Hippocampal formation (tissue), 2 donors: ENCODE data around the gene SLC4A8.
A peak's percentile ranks its signal among the peaks of the same experiment; 100 is the strongest.
"Not testable (repeated sequence)": the region's sequence is repeated elsewhere in the genome, so short reads cannot be mapped to it uniquely, and the experiment has no call there.

Experiments
- DNase-seq, 2 donors: peaks; one replicate each; lab custom pipeline; 2025; lab: John Stamatoyannopoulos, UW

SLC4A8 gene

DNA sequence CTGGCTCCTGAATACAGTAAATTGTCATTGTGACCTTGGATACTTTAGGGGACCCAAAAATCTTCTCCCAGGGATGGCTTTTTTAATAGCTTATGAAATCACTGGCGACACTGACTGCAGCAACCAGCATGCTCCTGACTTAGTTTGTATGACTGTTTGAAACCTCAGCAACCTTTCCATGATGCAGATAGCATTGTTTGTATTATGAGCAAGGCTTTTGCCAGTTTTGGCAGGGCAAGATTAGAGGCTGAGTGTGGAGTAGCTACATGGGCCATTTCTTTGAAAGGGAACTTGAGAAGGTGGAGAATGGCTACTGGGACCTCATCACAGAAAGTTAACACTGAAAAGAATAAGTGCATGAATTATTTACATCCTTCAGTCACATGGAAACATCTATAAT is 50.9 kb downstream of the SLC4A8 start:
- no peak for DNase-seq

DNA sequence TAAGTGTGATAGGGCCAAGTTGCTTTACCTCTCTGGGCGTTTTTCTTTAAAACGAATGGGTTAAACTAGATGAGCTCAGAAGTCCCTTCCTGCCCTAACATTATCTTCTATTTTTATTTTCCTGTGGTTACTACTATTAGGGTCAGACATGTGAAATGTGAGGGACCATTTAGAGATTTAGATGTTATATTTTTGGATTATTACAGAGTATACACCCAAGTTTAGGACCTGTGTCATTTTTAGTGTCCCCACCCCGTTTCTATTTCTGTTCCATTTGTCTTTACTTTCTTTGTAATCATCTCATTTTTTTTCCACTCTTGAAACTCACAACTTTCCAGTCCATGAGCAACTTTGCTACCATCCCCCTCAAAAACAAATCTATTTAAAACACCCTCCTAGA is 56.3 kb downstream of the SLC4A8 start:
- DNase-seq, result no peak

DNA sequence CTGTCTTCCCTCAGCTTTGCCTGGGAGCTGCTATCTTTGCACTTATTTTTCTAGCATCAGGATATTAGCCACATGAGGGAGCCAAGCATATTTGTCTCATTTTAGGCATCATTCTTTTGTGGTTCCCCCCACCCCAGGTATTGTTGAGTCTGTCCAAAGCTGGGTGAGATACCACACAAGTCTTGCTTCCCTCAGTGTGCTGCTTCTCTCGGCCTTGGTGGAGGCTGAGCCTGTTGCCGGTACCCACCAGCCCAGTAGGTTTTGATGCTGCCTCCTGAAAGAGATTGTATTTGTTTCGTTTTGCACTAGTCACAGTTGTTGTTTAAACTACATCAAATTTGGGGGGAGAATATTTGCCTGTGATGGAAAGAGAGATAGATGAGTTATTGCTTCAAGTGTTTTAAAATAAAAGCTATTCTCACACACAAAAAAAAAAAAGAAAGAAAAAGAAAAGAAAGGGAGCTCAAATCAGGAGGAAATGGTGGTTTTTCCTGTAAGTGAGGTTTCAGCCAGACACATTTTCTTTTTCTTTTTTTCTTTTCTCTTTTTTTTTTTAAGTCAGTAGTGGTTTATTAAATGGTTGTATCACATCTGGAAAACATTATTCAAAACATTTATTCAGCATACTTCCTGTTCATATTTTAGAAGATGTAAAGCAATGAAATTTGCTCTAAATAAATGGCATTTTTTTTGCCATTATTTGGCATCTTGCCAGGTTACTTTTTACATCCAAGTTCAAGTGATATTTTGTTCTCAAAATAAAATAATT is 58.5 kb downstream of the SLC4A8 start:
- no peak for DNase-seq

DNA sequence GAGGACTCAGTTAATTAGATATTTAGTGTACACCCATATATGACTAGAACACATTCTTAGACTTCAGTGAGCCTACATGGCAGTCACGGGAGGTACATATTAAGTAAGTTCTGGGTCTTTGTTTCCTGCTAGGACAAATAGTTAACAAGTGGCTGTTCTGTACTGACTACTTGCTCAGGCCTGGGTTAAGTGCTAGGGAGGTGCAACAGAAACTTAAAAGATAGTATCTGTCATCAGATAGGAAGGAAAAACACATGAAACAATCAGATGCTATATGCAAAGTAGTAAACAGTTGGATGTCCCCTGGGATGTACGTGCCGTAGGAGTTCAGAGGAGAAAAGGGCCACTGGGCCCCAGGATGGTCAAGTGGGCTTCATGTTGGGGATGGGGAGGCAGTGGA is 59.5 kb downstream of the SLC4A8 start:
- DNase-seq, result no peak

DNA sequence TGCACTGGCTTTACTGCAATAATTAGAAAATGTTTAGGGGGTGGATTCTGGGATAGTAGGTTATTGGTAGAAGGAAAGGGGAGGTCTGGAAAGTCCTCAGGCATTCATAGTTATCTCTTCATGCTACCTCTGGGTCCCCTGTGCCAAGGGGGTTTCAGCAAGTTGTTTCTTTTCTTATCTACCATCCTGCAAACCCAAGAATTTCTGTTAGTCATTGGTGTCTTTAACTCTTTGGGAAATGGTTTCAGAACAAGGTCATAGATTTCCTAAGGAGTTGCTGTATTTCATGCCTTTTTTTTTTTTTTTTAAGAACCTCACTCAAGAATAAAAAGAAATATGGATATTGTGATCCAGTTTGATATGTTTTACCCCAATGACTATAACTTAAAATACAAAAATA is 63.6 kb downstream of the SLC4A8 start:
- DNase-seq, result no peak

DNA sequence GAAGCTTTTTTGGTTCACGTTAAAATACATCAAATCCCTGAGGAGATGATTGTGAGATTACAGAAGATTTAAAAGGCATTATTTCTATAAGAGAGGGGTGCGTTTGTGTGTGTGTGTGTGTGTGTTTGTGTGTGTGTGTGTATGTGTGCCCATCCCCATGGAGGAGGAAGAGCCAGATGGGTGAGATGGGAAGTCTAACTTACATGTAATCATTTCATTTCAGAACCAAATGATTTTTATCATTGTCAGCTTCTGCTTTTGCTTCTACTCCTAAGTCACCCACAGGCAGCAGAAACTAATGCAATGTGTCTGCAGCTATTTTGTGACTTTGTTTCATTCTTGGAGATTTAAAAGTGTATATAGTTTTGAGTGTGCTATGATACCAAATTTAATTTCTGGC is 68.7 kb downstream of the SLC4A8 start:
- DNase-seq, result no peak

DNA sequence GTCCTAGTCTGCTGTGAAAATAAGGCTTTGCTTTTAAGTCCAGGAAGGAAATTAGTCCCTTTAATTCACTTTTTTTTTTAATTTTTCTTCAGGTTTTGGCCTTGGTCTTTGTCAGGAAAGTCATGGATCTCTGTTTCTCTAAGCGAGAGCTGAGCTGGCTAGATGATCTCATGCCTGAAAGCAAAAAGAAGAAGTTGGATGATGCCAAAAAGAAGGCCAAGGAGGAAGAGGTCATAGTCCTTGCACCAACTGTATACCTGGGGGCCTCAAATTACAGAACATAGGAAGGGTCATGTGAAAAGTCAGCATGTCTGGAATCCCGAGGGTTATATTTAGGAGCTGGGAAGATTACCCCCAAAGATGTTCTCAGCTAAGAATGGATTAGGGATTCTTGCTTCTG is 72.3 kb downstream of the SLC4A8 start:
- DNase-seq, result no peak

DNA sequence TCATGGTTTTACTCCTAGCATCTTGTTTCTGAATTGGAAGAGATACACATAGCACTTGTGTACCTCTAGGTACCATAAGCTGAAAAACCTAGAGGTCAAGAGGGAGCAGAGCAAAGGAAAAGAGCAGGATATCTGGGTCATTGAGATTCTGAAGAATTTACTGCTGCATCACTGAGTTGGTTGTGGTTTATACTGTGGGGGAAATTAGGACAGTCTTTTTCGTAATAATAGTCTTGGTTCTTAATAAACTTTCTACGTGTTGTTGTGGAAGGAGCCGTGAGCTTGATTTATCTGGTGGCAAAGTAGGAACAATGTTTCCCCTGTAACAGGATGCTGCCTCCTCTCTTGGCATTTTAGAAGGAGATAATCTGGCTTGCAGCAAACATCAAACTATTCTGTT is 80.2 kb downstream of the SLC4A8 start:
- DNase-seq, result no peak

DNA sequence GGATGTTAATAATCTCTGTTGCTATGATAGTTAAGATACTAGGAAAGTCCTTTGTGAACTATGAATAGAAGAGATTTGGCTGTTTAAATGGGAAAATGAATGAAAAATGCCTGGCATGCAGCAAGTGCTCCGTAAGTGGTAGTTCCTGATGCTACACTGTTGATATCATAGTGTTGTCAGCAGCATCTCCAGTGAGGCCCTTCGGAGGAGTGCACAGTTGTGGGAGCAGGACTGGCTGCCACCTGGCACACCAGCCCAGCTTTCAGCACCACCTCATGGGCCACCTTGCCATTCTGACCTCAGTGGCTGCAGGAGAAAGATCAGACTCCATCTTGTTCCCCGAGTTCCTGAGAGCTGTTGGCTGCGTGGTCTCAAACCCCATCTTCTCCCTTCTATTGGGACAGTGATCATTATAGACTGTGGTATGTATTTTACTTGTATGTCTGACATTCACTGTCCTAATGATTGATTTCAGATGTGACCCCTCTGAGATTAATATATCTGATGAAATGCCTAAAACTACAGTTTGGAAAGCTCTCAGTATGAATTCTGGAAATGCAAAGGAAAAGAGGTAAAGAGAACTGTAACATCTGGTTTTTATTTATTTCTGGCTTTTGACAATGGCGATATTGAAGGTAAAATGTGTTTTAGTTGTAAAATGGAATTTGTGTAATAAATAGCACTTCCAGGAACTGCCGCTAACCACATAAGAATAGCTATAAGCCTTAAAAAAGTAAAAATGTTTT is 80.9 kb downstream of the SLC4A8 start:
- DNase-seq, result no peak

DNA sequence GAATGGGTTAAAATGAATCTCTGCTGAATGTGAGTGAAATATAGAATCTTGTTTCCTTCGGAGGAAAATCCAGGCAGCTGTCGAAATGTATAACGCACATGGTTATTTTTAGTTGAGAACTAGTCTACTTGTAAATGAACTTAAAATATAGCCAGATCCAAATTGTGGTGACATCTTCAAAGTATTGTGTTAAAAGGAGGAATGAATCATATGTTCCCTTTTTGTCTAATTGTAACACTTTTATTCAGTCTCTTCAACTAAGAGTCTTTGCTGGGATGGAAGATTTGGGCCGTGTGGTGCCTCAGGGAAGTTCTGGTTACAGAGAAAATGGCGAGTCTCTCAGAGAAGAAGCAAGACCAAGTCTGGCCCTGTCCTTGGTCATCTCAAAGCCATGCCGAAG is 82.5 kb downstream of the SLC4A8 start:
- DNase-seq, result peak in 1 of 2 donors; percentile 40

DNA sequence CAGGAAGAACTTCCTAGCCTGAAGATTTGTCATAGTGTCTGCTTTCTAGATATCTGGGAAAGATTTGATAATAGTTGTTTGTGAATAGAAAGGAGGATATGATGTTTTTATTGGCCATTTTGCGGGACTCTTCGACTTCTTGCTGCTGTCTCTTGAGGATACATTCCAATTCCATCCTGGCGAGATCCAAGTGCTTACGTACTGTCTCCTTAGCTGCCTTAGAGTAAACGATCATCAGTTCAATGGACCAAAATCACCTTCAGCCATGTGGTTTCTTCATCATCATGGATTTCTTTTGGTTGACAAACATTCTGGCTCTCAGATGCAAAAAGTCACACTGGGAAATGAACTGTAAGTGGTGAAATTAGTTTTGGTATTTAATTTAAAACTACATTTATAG is 83.7 kb downstream of the SLC4A8 start:
- DNase-seq, result no peak

DNA sequence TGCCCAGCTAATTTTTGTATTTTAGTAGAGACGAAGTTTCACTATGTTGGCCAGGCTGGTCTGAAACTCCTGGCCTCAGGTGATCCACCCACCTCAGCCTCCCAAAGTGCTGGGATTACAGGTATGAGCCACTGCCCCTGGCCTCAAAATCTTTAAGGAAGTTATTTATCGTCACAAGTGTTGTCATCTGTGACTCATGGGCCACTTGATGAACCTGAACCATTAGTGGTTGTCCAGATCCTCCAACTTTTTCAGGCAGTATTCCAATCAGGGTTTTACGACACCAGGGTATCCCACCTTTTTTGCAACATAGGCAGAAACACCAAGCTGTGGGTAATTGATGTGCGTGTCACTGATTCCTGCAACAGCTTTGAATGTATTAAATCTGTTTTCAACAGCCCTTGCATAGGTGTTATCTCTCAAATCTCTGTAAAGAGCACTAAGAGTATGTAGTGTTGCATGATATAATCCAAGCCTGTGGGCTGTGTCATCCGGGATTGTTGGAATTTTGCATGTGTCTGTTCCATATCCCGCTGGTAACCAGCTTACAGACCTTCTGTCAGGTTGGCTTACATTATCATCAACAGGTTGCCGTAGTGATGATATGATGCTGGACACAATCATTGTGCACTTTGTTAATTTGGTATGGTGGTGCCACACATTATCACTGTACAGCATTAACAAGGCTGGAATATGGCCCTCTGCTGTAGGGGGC is 87.1 kb downstream of the SLC4A8 start:
- no peak for DNase-seq

DNA sequence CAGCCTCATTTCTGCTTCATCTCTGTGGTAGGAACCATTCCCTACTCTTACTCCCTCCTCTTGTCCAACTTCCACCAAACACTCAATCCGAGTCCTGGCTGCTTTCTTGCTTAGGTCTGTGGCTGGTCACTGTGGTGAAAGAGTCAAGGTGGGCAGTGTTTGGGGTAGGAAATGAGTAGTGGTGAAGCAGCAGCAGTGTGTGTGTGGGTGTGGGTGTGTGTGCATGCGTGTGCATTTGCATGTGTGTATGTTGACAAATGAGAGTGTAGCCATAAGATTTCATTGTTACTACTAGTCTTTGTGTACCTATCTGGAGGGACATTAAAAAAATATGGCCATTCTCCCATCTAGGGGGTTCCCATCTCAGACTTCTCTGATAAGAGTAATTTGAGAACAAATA is 87.8 kb downstream of the SLC4A8 start:
- DNase-seq, result no peak

DNA sequence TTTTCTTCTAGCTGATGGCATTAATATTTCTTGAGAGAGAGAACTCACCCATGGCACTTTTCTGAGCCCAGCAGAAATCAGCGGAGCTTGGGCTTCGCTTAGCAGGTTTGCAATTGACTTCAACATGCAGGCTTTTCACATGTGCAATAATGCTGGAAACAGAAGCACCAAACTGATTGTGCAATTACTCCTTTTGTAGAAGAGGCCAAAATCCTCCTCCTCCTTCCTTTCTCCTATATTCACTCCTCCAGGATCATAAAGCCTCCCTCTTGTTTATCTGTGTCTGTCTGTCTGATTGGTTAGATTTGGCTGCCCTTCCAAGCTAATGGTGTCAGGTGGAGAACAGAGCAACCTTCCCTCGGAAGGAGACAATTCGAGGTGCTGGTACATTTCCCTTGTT is 90.4 kb downstream of the SLC4A8 start:
- not testable (repeated sequence) for DNase-seq

DNA sequence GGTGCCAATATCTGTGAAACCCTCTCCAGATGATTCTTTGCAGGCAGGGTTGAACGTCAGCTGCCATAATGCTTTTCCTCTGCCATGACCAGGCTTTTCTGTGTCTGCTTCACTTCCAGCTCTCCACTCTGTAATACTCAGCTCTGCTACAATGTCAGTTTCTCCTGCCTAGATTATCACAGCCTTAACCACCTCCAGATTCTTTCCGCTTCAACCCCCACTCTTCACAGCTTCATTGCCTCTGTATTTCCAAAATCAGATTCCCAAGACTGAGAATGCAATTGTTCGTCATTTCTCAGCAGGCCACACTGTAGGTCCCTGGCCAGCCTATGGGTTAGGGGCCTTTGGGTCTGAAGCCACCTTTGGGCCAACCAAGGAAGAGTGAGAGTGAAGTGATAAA is 92.7 kb downstream of the SLC4A8 start:
- no peak for DNase-seq

DNA sequence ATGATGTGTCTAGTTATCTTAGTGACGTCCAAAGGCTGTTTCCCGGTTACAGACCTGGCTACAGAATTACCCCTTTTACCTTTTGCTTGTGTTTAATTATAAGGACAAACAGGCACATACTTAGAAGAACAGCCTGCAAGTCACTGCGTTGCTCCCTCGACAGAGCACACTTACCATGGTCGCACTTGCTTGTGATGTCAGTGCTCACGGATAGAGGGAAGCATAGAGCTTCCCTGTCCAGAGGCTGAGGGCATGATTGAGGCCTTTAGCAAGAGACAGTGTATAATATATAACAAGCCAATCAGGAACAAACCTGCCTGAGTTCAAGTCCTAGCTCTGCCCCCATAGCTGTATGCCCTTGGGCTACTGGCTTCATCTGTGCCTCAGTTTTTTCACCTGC is 93.2 kb downstream of the SLC4A8 start:
- DNase-seq, result no peak

DNA sequence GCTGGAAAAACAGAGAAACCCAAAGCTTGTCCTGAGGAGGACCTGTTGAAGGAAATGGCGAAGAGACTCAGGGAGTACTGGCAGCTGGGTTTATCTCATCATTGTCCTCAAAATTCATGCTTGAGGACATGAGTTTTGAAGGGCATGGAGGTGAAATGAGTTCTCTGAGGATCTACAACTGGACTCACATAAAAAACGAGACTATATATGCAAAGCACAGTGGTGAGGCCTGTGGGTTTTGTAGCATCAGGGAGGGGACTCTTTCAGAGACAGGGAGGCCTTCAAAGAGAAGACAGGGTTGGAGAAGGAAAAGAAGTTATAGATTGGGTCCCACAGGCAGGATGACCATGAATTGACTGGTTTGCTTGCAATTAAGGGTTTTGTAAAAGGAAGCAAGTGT is 95.1 kb downstream of the SLC4A8 start:
- DNase-seq, result no peak

DNA sequence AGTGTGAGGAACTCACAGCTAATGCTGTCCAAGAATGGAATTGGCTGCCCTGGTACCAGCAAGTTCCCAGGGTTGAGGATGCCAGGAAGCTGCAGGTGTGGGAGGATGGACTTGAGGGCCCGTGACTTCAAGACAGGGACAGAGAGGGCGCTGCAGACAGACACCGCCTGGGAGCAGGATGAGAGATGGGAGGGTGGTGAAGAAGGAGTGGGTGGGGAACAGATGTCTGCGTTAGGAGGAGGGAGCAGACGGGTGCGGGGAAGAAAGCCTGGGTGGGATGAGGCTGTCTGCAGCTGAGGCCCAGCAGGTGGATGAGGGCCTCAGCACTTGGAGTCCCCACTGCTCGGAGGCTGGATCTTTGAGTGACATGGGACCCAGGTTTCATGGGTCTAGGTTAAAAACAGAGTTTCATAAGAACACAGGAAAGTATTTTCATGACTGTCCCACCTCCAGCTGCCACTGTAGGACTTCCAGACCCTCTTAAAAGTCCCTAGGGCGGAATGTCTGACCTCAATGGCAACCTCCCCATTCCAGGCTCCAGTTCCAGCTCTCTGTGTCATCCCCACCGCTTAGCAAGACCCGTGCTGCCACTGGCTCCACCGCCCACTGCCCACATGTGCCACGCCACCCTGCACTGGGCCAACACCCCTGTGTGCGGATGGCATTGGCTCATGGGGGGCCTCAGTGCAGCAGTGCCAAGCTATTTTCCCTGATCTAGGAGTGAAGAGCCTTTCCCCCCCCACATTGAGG is 96.1 kb downstream of the SLC4A8 start:
- DNase-seq, result peak in 1 of 2 donors; percentile 53

DNA sequence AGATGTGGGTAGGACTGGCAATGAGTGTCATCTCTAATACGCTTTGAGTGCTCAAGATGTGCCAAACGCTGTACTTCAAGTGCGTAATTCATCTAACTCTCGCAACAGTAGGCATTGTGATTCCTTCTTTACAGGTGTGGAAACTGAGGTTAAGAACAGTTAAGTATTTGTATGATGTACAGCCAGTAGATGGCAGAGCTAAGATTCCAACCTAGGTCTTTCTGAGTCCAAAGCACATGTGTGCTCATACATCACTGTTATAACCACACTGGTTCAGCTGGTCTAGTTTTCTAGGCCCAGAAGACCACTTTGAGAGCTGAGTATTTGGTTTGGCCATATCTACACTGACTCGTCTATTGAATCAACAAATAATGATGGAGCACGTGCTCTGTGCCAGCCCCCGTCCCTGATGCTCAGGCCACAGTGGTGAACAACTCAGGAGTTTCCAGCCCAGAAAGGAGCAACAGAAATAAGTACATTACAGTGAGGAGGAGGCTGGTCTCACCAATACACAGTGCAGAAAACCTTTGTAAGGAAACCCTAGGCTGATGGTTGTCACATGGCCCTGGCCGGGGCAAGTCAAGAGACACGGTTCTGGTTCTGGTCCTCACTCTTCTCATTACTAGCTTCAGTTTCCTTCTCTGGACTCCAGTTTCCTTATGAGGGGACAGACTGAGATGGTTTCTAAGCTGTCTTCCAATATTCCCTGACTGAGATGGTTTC is 97.1 kb downstream of the SLC4A8 start:
- DNase-seq, result no peak

DNA sequence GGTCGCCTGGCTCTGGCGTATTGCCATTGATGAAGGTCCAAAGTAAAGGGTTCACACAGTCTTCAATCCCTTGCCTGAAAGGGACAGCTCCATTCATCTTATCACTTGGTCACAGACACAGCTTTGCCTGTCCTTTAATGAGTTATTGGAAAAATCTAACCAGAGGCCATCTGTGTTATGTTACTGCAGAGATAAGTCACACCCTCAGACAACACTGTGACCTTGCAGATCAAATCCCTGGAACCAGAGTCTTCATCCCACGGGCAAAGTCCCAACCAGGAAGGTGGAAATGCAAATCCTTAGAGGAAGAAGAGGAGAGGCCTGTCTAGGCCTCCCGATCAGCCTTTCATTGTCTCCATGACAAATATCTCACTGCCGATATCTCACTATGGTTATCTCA is 98.1 kb downstream of the SLC4A8 start:
- DNase-seq, result no peak

DNA sequence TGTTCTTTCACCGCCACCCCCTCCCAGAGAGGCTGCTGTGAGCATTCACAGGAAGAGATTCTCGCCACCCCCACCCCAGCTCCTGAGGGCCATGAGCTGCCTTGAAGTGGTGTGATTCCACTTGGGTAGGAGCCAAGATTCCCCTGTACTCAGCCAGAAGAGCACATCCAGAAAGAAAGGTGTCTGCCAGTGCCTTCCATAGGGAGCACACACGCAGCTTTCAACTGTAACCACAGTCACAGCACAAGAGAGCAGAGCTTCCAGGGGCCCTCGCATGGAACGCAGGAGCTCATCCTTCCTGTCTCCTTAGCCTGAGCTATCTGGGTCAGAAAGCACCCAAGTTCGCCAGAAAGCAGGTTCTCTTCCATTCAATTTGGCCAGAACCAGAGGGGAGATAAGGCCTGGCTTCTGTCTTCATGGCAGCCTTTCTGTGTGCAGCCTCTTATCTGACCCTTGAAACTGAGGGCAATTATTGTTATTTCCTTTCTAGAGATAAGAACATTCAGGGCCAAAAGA is 99.8 kb downstream of the SLC4A8 start:
- no peak for DNase-seq
